Measurements from ENCODE around the gene SPTBN4.
"Not testable (repeated sequence)": the region's sequence is repeated elsewhere in the genome, so short reads cannot be mapped to it uniquely, and the experiment has no call there.

The SPTBN4 gene

DNA sequence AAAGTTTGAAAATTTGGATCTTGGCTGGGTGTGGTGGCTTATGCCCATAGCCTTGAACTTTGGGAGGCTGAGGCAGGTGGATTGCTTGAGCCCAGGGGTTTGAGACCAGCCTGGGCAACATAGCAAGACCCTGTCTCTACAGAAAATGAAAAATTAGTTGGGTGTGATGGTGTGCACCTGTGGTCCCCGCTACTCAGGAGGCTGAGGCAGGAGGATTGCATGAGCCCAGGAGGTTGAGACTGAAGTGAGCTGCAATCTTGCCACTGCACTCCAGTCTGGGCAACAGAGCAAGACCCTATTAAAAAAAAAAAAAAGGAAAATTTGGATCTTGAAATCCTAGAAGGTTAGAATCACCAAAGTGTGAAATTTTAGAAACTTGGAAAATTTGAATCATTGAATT lies 97.7 kb downstream of the SPTBN4 start:
- DNase-seq (ENCODE audit: low read depth in 3 of 3) = not testable (repeated sequence)

DNA sequence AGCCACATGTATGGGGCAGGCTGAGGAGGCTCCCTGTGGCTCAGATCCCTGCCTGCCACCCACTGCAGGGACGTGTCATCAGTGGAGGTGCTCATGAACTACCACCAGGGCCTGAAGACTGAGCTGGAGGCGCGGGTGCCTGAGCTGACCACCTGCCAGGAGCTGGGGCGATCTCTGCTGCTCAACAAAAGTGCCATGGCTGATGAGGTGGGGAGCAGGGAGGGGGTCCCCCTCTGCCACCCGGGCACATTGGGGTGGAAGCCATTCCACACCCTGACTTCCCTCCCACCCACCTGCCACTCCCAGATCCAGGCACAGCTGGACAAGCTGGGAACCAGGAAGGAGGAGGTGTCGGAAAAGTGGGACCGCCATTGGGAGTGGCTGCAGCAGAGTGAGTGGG lies 98.6 kb downstream of the SPTBN4 start:
- DNase-seq (ENCODE audit: low read depth in 3 of 3) = no peak

DNA sequence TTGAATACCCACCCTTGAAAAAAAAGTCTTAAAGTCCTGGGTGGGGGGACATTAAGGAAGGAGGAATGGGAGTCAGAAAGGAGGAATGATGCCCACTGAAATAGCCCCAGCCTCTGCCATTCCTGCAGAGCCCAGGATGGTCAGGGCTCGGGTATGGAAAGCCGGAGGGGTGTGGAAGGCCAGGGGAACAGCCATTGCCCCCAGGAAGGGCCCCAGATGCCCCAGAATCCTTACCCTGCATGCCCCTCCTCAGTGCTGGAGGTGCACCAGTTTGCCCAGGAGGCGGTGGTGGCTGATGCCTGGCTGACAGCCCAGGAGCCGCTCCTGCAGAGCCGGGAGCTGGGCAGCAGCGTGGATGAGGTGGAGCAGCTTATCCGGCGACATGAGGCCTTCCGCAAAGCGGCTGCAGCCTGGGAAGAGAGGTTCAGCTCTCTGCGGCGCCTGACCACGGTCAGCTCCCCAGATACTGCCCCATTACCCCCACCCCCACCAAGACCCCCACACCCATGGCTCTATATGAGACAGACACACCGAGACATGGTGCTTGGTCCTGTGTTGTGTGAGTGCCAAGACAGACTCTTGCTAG lies 99.2 kb downstream of the SPTBN4 start:
- DNase-seq (ENCODE audit: low read depth in 3 of 3) = no peak

DNA sequence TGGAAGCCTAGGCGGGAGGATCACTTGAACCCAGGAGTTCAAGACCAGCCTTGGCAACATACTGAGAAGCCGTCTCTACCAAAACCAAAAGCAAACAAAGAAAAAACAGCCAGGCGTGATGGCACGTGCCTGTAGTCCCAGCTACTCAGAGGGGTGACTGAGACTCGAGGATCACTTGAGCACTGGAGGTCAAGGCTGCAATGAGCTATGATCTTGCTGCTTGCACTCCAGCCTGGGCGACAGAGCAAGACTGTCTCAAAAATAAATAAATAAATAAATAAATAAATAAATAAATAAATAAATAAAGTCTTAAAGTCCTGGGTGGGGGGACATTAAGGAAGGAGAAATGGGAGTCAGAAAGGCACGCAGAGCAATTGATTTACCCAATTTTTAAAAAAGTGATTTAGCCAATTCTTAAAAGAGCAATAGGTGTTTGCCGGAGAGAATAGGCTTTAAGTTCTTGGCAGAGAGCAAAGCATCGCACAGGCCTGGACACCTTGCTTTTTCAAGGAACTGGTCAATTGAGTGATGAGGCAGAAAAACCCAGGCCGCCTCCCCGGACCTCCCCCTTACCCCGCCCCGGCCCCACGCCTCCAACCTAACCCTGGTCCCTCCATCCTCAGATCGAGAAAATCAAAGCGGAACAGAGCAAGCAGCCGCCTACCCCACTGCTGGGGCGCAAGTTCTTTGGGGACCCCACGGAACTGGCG lies 100.4 kb downstream of the SPTBN4 start:
- no peak for DNase-seq (ENCODE audit: low read depth in 3 of 3)

DNA sequence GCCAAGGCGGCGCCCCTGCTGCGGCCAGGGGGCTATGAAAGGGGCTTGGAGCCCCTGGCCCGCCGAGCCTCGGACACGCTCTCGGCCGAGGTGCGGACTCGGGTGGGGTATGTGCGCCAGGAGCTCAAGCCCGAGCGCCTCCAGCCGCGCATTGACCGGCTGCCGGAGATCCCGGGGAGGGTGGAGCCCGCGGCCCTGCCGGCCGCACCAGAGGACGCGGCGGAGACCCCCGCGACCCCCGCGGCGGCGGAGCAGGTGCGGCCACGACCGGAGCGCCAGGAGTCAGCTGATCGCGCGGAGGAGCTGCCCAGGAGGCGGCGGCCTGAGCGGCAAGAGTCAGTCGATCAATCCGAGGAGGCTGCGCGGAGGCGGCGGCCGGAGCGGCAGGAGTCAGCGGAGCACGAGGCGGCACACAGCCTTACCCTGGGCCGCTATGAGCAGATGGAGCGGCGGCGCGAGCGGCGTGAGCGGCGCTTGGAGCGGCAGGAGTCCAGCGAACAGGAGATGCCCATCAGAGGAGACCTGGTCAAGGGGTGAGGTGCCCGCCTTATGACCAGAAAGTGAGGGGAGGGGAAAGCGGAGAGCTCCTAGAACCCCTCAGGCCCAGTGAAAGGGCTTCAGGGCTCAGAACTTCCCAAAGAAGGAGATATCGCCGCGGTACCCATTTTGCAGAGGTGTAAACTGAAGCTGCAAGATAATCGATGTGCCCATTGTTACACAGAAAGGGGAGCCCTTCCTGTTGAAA lies 101.1 kb downstream of the SPTBN4 start:
- no peak for DNase-seq (ENCODE audit: low read depth in 3 of 3)

- DNase-seq (ENCODE audit: low read depth in 3 of 3) = peak; percentile 88 to 92 (median 88)
Observed at GRCh38 chr19:40570313-40571004, 103.7 kb downstream of the SPTBN4 start.

GRCh38 chr19:40571005-40571318 lies 104.2 kb downstream of the SPTBN4 start:
- DNase-seq (ENCODE audit: low read depth in 3 of 3) = no peak

GRCh38 chr19:40571831-40572495 lies 105.2 kb downstream of the SPTBN4 start:
- DNase-seq (ENCODE audit: low read depth in 3 of 3) = no peak

GRCh38 chr19:40575326-40575725 lies 108.5 kb downstream of the SPTBN4 start:
- no peak for DNase-seq (ENCODE audit: low read depth in 3 of 3)

DNA sequence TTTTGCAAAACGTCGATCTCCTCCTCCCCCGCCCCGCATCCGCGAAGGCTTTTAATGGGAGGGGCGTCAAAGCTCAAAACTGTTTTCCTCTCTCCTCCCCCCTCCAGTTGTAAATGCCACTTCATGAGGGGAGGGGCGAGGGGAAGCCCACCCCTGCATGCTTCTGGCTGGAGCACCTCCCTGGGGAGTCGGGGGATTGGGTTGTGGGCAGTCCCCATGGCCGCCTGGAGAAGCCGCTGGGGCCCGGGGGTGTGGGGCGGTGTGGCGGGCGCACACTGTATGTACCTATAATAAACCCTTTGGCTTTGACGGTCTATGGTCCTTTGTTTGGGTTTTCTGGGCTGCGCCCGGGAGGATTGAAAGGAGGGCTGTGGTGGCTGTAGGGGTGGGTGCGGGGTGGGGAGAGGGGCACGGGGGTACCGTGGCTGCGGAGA lies 109.4 kb downstream of the SPTBN4 start:
- DNase-seq (ENCODE audit: low read depth in 3 of 3) = no peak

DNA sequence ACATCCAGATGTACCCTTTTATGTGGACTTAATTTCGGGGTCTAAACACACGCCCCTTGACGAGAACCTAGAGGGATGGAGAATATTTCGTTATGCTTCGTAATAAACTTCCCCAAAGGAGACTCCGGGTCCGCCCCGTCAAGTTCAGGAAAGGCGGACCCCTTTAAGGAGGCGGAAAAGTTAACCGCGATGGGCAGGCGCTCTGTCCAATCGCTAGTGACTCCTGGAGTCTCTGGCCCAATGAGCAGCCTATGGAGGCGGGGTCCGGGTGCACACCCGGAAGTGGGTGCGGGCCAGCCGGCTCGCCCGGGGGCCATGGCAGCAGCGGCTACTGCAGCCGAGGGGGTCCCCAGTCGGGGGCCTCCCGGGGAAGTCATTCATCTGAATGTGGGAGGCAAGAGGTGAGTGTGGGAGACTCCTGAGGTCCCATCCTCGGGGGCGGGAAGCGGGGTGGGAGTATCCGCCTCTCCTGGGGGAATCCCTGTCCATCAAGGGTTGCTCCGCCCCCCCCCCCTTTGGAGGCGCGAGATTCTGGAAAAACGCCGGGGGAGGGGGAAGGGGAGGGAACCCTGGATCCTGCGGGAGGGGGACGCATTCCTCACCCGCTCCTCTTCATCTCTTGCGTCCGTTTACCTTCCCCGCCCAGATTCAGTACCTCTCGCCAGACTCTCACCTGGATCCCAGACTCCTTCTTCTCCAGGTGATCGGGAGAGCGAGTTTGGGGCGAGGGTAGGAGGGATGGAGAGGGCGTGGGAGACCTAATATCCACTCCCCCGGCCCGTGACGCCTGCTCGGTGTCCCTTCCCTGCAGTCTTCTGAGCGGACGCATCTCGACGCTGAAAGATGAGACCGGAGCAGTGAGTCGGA lies 110.0 kb downstream of the SPTBN4 start, which contains the start of gene SHKBP1:
Gene SHKBP1 (plus strand): TSS at position 289 of the 867 bp plus-strand sequence. CDS start 27 bp downstream, at position 316.
- peak; percentile 87 to 89 (median 88) for DNase-seq (ENCODE audit: low read depth in 3 of 3)

GRCh38 chr19:40578442-40578908 lies 111.7 kb downstream of the SPTBN4 start:
- DNase-seq (ENCODE audit: low read depth in 3 of 3) = no peak

DNA sequence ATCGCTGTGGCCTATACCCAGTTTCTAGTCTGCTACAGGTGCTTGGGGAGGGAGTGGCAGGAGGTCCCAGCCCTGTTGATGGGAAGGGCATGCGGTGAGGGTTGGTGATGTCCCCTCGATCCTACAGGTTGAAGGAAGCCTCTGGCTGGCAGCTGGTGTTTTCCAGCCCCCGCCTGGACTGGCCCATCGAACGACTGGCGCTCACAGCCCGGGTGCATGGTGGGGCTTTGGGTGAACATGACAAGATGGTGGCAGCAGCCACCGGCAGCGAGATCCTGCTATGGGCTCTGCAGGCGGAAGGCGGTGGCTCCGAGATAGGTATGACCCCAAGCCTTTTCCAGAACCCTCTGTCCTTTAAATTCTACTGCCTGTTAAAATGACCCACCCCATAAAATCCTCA lies 113.8 kb downstream of the SPTBN4 start:
- no peak for DNase-seq (ENCODE audit: low read depth in 3 of 3)

DNA sequence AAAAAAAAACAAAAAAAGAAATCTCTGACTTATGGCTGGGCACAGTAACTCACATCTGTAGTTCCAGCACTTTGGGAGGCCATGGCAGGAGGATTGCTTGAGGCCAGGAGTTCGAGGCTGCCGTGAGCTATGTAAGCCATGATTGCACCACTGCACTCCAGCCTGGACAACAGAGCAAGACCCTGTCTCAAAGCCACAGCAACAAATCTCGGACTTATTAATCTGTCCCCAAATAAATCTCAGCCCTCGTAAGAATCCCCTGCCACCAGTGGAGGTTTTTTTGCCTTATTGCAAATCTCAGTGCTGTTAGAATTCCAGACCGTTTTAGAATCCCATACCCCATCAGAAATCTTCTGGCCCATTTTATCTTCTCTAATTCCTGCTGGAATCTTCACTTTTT lies 114.7 kb downstream of the SPTBN4 start:
- no peak for DNase-seq (ENCODE audit: low read depth in 3 of 3)

- DNase-seq (ENCODE audit: low read depth in 3 of 3) = no peak
Observed at GRCh38 chr19:40582467-40582866, 115.7 kb downstream of the SPTBN4 start.

GRCh38 chr19:40583283-40583682 lies 116.5 kb downstream of the SPTBN4 start:
- DNase-seq (ENCODE audit: low read depth in 3 of 3) = no peak

DNA sequence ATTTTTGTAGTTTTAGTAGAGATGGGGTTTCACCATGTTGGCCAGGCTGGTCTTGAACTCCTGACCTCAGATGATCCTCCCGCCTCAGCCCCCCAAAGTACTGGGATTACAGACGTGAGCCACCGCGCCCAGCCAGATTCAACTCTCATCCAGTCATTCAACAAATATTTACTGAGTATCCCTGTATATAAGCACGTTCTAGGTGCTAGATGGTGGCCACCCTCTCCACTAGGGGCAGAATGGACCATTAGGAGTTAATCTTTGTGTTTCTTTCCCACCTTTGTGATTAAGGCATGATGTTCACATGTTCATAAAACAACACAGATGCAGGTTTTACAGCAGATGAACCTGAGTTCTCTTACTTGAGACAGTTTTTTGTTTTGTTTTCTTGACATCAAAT lies 117.2 kb downstream of the SPTBN4 start:
- DNase-seq (ENCODE audit: low read depth in 3 of 3) = no peak

GRCh38 chr19:40585241-40585981 lies 118.6 kb downstream of the SPTBN4 start:
- no peak for DNase-seq (ENCODE audit: low read depth in 3 of 3)

DNA sequence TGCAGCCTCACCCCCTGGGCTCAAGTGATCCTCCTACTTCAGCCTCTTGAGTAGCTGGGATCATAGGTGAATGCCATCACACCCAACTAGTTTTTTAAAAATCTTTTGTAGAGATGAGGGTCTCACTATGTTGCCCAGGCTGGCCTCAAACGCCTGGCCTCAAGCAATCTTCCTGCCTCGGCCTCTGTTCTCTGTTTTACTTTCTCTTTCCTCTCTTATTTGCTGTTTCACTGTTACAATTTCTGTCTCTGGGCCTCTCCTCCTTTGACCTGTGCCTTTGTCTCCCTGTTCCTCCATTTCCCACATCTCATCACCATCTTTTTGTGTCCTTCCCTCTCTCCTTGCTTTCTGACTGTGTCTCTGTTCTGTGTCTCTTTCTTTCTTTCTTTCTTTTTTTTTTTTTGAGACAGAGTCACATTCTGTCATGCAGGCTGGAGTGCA lies 119.2 kb downstream of the SPTBN4 start:
- DNase-seq (ENCODE audit: low read depth in 3 of 3) = no peak

DNA sequence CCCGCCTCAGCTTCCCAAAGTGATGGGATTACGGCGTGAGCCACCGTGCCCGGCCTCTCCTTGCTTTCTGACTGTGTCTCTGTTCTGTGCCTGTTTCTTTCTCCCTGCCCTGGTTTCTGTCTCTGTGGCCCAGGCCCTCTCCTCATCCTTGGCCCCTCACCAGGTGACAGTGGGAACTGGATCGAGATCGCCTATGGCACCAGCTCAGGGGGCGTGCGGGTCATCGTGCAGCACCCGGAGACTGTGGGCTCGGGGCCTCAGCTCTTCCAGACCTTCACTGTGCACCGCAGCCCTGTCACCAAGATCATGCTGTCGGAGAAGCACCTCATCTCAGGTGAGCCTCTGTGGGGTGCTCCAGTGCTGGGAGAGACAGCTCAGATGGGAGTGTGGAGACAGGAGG lies 119.8 kb downstream of the SPTBN4 start:
- DNase-seq (ENCODE audit: low read depth in 3 of 3) = no peak

All from stimulated activated CD4-positive, alpha-beta T cell treated with anti-CD3 and anti-CD28 coated beads, TNF-alpha, amount 100 ng/mL, for 4 hours (primary cell).